NCI-H526 (cell line): ENCODE measurements around the gene PTPN14.

Experiments used
- DNase-seq, 2 experiments: peaks; one replicate each; lab custom pipeline; 2025; lab: John Stamatoyannopoulos, UW

The PTPN14 gene

DNA sequence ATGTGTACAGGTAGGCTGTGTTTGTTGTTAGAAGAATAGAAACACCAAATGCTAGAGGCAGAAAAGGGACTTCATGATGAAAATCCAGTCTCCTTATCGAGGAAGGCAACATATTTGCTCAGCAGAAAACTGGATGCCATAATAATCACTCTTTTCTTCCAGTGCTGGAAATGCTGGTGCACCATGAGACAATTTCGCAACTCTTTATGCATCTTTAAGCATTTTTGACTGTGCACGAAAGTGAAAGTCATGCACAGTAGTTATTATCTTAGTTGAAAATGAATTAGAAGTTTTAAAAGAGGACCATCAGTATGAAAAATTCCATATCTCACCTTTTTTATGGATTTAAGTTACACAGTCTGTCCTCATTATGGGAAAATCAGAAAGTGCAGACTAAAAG is 241.4 kb downstream of the PTPN14 start:
- DNase-seq, result no peak

GRCh38 chr1:214306269-214306668 is 245.1 kb downstream of the PTPN14 start:
- no peak for DNase-seq

DNA sequence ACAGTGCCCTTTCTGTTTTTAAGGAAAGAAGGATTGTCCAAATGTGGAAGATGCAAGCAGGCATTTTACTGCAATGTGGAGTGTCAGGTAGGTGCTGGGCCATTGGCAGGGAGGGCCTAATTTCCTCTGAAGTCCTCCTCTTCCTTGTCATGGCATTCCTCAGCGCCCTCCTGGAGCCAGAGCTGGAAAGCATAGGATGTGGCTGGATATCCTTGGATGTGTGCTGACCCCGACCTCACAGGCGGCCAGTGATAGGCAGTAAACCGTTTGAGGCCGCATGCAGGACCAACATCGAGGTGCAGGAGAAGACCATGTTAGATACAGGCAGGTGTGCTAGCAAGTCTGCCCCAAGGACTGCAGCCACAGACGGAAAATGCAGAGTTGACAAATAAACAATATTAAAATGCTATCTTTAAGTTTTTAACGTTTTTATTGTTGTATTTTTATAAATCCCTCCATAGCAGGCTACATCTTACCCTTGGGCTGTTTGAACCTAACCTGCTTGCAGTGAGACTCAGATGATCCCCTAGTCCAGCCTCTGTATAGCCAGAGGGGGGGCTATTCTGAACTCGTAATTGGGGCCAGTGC is 246.1 kb downstream of the PTPN14 start:
- DNase-seq, result no peak

DNA sequence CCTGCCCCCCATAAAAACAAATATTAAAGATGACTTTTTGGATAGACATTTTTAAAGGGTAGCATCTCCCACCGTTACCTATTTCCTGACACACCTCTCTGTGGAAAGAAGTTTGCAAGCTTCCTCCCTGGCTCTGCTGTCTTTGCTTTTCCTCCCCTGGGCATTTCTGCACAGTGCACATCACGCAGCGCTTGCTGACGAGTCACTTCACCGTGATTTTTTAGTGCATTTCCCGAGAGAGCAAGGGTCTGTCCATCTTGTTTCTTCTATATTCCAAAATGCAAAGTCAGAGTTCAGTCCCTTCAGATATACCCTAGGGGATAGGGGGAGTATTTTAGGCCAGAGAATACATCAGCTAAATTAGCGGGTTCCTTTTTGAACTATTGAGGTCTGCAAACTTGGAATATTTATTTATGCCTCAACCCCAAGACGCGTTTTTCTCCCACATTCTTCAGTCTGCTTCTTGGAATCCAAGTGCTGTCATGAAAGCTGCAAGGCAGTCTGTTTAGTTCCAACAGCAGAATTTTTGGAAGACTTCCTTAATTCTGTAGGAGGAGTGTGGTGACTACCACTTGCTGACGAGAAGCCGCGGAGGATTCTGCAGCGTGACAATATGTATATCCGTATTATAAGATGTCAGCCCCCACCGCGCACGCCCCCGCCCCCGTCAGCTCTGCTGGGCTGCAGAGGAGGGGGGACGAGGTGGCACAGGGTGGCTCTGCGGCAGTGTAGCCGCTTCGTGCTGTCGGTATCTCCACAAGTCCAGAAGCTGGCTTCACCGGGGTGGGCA is 248.1 kb downstream of the PTPN14 start:
- DNase-seq, result no peak

GRCh38 chr1:214301526-214301925 is 249.9 kb downstream of the PTPN14 start:
- no peak for DNase-seq

DNA sequence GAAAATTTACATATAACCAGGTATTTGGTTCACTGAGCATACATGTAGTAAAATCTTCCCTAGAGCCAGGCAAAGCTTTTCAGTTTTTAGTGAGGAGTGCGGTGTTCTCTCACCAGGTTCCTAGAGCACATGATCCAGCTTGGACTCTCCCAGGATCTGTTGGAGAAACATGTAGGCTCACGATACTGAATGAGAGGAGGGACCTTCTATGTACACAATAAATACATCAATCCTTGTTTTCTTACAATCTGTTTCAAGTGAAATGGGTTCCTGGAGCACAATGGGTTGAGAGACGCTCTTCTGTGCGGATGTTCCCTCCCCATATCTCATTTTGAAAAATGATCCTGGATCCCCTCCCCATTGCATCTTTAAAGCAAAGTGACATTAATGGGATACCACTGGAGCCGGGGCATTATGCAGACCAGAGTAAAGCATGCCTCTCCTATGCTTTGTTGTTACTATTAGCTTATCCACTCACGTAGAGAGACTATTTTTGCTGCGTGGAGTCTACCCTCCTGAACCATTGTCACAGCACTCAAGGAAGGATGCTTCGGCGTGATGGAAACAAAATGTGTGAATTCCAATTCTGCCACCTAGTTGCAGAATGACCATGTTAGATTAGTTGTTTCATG is 251.1 kb downstream of the PTPN14 start:
- DNase-seq, result no peak
